Right lung (tissue), 10 donors: ENCODE measurements around the gene WBP2NL. TPM values are rescaled to one million over a fixed set of nuclear protein-coding genes. Genes with fewer than 3 reads are reported as not detected.
"Not testable (repeated sequence)": the region's sequence is repeated elsewhere in the genome, so short reads cannot be mapped to it uniquely, and the experiment has no call there.

ENCODE experiments used
- DNase-seq, 2 donors: peaks; one replicate each; pipeline ENCODE4 v3.0.0-alpha.2; 2013
- long read RNA-seq, 8 donors: transcript quantifications; one replicate each; lab custom pipeline, GENCODE V29; 2026
- polyA plus RNA-seq, 5 donors: library from polyadenylated mRNA; unstranded; fragments of 120-200 nt; gene quantifications; one replicate each; pipeline versions ENCODE4 v1.2.1 to v1.2.3, GENCODE V29; 2013; ENCODE audit warnings: inconsistent platforms in 1 of 5, low replicate concordance in 1 of 5; ENCODE audit not compliant: insufficient read length in 5 of 5, insufficient read depth in 1 of 5

WBP2NL gene, protein sequence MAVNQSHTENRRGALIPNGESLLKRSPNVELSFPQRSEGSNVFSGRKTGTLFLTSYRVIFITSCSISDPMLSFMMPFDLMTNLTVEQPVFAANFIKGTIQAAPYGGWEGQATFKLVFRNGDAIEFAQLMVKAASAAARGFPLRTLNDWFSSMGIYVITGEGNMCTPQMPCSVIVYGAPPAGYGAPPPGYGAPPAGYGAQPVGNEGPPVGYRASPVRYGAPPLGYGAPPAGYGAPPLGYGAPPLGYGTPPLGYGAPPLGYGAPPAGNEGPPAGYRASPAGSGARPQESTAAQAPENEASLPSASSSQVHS
- 1 to 10 TPM; 2.3 to 4.4 (median 3.6) TPM for polyA plus RNA-seq
- long read RNA-seq, donor 1, partial matches to known transcripts: 0 of 6 reads
- long read RNA-seq, donor 1, other reads (novel, unspliced or antisense): 6 of 6 reads
- long read RNA-seq, donor 2: 0 reads
- long read RNA-seq, donor 3, partial matches to known transcripts: 22 of 22 reads
- long read RNA-seq, donor 3, other reads (novel, unspliced or antisense): 0 of 22 reads
- long read RNA-seq, donor 4, partial matches to known transcripts: 26 of 26 reads
- long read RNA-seq, donor 4, other reads (novel, unspliced or antisense): 0 of 26 reads
- long read RNA-seq, donor 5, partial matches to known transcripts: 16 of 21 reads
- long read RNA-seq, donor 5, other reads (novel, unspliced or antisense): 5 of 21 reads
- long read RNA-seq, donor 6, partial matches to known transcripts: 11 of 19 reads
- long read RNA-seq, donor 6, other reads (novel, unspliced or antisense): 8 of 19 reads
- long read RNA-seq, donor 7, partial matches to known transcripts: 15 of 25 reads
- long read RNA-seq, donor 7, other reads (novel, unspliced or antisense): 10 of 25 reads
- long read RNA-seq, donor 8: 0 reads

- peak; percentile 65 to 71 for DNase-seq
Measured at GRCh38 chr22:41998361-41999261, at the start of gene WBP2NL. Gene WBP2NL, plus strand, starts transcription at chr22:41998788. Its CDS starts 31 bp downstream, at chr22:41998819.

DNA sequence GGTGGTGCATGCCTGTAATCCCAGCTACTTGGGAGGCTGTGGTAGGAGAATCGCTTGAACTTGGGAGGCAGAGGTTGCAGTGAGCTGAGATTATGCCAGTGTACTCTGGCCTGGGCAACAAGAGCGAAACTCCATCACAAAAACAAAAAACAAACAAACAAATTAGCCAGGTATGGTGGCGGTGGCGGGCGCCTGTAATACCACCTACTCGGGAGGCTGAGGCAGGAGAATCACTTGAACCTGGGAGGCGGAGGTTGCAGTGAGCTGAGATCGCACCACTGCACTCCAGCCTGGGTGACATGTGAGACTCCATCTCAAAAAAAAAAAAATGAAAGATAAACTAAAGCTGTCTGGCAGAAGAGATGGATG, 49.7 kb upstream of the WBP2NL start:
- DNase-seq: not testable (repeated sequence)

DNA sequence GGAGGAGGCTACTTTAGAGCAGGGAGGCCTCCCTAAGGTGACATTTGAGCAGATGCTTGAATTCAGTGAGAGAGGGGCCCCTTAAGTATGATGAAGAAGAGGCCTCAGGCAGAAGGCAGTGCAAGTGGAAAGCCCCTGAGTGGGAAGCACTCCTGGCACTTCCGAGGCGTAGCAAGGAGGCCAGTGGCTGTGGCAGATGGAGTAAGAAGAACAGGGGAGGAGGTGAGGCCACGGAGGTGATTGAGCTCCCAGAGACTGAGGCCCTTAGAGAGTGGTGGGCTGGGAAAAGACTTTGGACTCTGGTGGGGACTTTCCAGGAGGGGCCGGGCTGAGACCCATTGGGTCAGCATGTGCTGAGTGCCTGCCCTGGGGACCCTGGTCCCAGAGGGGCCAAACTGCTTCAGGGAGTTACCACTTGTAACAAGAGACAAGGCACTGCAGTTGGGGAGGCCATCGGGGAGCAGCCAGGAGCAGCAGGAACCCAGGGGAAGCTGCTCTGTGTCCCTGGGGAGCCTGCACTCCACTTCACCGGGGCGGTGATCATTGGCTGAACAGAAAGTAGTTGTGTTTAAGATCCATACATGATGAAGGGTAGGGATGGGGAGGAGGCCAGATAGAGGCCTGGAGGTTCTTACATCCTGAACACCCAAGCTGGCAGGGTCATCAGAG, 49.2 kb upstream of the WBP2NL start:
- no peak for DNase-seq

GRCh38 chr22:41951898-41952474, 46.6 kb upstream of the WBP2NL start, which contains the start of gene SMIM45:
Gene SMIM45, plus strand, starts transcription at chr22:41952150.
- no peak for DNase-seq

GRCh38 chr22:41952713-41953112, 45.9 kb upstream of the WBP2NL start:
- no peak for DNase-seq

GRCh38 chr22:41957941-41958556, 40.5 kb upstream of the WBP2NL start:
- DNase-seq: no peak

DNA sequence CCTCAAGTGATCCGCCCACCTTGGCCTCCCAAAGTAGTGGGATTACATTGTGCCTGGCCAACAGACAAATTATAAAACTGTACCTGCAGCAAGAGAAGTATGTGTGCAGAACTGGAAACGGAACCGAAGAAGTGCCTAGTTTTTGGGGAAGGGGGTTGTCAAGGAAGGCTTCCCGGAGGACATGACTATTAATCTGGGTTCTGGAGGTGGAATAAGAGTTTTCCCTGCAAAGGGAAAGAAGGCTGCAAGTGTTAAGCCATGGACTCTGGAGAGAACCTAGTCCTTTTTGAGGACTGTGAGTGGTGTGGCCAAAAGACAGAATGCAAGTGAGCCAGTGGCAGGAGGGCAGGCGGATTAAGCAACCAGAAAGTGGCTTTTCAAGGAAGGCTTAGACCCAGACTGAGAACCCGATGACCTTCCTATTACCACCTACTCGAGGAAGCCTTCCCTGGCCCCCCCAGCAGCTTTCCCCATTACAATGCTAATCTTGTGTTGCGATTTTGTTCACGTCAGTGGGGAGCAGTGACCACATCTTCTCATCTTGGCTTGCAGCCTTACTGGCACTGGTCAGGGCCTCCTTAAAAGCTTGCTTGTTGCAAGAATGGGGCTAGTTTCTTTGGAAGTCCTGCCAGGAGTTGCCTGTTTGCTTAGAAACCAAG, 35.0 kb upstream of the WBP2NL start:
- DNase-seq: no peak

DNA sequence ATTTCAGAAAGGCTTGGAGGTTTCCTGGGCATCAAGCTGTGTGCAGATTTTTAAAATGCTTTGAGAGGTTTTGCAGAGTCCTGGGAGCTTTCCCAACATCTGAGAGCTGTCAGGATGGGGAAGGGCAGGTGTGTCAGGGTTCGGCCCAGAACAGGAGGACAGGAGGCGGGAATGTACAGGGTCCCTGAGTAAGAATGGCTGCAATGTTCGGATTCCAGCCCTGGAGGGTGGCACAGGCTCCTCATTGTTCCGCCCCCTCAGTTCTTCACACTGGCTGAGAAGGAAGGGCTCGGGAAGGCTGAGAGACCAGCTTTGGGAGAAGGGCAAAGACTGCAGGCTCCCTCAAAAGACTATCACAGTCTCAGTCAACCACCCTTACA, 34.5 kb upstream of the WBP2NL start:
- no peak for DNase-seq

DNA sequence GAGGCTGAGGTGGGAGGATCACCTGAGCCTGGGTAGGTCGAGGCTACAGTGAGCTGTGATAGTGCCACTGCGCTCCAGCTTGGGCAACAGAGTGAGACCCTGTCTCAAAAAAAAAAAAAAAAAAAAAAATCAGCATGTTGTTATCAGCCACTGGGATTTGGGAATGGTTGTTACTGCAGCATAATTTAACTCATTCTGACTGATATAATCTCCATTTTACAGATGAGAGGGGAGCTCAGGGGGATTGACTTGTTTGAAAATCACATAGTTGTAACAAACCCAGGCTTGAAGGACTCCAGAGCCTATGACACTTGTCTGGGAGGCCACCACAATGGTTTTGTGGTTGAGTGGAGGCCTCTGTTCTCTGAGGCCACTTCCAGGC, 32.4 kb upstream of the WBP2NL start:
- DNase-seq: no peak

DNA sequence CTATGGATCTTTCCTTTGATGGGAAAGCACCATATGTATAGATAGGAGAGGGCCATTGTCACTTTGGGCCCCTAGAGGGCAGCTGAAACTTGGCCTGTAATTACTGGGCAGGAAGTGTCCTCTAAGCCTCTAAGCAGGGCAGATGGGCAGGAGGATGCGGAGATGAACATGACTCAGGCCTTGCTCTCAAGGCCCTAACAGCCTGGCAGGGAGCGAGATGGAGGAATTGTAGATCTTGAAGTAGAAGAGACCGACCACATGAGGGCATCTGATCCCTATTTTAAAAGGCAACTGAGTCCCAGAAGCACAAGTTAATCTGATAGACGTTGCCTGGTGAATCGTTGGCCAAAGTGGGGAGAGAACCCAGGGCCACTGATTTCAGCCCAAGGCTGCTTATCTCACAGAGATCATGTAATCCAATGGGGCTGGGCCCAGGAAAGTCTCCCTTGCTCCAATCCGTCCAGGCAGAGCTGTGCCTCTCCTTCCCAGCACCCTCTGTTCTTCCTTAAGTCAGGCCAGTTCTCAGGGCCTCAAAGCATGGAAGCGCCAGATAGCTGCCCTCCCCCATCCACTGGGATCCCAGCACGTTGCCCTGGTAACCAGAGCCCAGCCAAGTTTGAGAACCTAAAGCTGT, 31.9 kb upstream of the WBP2NL start:
- peak in 1 of 2 donors; percentile 40 for DNase-seq

- no peak for DNase-seq
Measured at GRCh38 chr22:41968601-41969000, 30.0 kb upstream of the WBP2NL start.

GRCh38 chr22:41969110-41969646, 29.4 kb upstream of the WBP2NL start, which contains the start of gene SEPTIN3:
Gene SEPTIN3, plus strand, starts transcription at chr22:41969443. Its CDS starts 2,050 bp downstream, at chr22:41971493.
- DNase-seq: no peak

DNA sequence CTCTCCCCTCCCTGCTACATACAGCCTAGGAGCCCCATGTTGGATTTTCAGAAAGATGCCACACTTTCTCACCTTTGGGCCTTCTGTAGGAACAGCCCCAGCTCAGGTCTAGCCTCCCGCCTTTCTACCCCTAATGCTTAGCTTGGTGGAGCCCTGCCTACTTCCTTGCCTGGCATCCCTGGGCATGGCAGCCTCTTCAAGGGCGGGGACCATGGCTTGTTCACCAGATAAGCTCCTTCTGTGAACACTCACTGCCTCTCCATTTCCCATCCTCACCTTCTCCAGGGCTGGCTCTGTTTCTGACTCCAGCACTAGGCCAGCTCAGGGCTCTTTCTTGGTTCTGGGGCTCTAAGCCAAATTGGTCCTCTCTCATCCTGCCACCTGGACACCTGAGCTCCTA, 28.0 kb upstream of the WBP2NL start:
- no peak for DNase-seq

GRCh38 chr22:41971431-41971830, 27.2 kb upstream of the WBP2NL start:
- DNase-seq: no peak

GRCh38 chr22:41974691-41975290, 23.8 kb upstream of the WBP2NL start:
- no peak for DNase-seq

DNA sequence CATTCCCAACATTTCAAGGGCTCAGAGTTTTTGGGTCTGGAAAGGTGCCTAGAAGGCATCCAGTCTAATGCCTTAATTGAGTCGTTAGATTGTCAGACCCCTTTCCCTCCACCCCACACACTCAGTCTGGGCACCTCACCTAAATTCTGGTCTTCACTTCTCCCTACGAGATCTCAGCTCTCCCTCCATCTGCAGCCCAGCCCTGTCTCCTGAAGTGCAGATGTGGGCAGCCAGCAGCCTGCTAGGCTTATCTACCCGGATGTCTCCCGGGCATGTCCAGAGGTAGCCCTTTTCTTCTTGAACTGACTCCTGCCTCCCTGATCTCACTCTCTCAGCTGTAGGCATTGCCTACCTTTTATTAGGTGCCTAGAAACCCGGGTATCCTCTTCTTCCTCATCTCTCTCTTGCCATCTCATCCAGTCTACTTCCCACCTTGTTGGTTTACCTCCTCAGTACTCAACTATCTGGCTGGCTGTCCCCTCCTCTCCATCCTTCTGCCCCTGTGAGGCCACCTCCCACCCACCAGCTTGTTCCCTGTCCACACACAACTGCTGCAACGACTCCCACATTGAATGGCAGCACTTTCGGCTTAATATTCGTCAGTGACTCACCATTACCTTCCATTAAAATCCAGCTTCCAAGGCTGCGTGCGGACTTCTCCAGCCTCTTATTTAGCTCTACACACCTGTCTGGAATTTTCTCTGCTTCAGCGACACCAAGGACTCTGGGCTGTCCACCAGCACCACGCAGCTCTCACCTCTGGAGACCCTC, 23.1 kb upstream of the WBP2NL start:
- DNase-seq: no peak
